ENCODE results near the gene LTB4R. TPM values are rescaled to one million over a fixed set of nuclear protein-coding genes. Genes with fewer than 3 reads are reported as not detected.

The LTB4R gene
- total and polyA plus RNA-seq, 2 donors from 2014 or later: 4.6 to 9.3 TPM

GRCh38 chr14:24366413-24366720 lies 55.1 kb downstream of the LTB4R start:
- Histone ChIP-seq H3K4me1 (ENCODE audit: control insufficient read depth in 2 of 3, insufficient read depth in 2 of 3, low read depth in 1 of 3, low read length in 3 of 3) (peaks cover 3 to 12% (median 5%) of the 10 kb centered on the region in 3 donors), H3K9ac (ENCODE audit: low read length in 3 of 3) (peak overlapping the region in 2 of 3 donors; percentile 10 to 82), H3K27ac (ENCODE audit: low read depth in 2 of 2, low read length in 2 of 2) (peak overlapping the region; percentile 92 to 93), H3K27me3 (ENCODE audit: control insufficient read depth, insufficient read depth, low read length) (no peaks in the 10 kb centered on the region), H3K9me3 (ENCODE audit: control insufficient read depth in 2 of 3, insufficient read depth in 1 of 3, low read length in 3 of 3) (no peaks in the 10 kb centered on the region), H3K4me3 (ENCODE audit: low read length in 3 of 3) (peak overlapping the region; percentile 14 to 72 (median 57)), H3K36me3 (ENCODE audit: control insufficient read depth in 2 of 3, insufficient read depth in 3 of 3, low read length in 3 of 3) (no peaks in the 10 kb centered on the region)
- intact Hi-C loops (cut with DNase I): no loop called here
- TF ChIP-seq CTCF (IDR thresholded peaks at IDR 0.05; ENCODE audit: borderline replicate concordance, extremely low read depth, insufficient read depth): no peak
- no peak for DNase-seq
- FAIRE-seq: no peak

DNA sequence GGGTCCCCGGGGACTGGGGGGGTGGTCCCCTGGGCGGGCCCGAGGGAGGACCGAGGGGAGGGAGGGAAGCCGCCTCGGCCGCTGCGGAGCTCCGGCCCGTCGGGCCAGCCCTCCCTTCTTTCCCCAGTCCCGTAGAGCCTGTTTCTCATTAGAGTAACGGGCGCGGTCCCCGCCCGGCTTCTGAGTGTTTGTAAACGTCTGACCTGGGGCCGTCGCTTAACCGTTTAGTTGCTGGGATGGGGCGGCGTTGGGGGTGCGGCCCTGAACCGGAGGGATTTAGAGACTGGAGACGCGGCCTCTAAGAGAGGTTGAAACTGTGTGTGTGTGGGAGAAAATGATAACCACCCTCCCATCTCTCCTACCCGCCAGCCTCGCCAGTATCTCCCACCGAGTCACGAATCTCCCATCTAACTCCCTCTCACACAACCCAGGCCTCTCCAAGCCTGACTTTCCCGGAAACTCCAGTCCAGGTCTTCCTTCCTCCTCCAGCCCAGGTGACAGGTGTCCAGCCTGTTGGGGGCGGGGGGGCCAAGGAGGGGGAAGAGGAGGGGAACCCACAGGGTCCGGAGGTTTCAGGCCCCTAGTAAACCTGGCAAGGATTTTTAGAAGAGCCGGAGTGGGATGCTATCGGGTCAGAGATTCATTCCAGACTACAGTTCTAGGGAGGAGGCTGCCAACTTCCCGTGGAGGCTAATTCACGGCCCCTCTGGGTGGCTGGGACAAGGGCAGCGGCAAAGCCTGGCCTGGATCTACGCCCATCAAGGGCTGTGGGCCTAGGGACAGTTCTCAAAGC lies 55.6 kb downstream of the LTB4R start:
- no peaks in the 10 kb centered on the region for H3K27me3 ChIP-seq (ENCODE audit: control insufficient read depth, insufficient read depth, low read length)
- H3K4me3 ChIP-seq (ENCODE audit: low read length in 3 of 3): peak overlapping the region; percentile 57 to 72 (median 71)
- TF ChIP-seq CTCF (IDR thresholded peaks at IDR 0.05; ENCODE audit: borderline replicate concordance, extremely low read depth, insufficient read depth): no peak
- peaks cover 3 to 12% (median 5%) of the 10 kb centered on the region in 3 donors for H3K4me1 ChIP-seq (ENCODE audit: control insufficient read depth in 2 of 3, insufficient read depth in 2 of 3, low read depth in 1 of 3, low read length in 3 of 3)
- H3K36me3 ChIP-seq (ENCODE audit: control insufficient read depth in 2 of 3, insufficient read depth in 3 of 3, low read length in 3 of 3): no peaks in the 10 kb centered on the region
- no peaks in the 10 kb centered on the region for H3K9me3 ChIP-seq (ENCODE audit: control insufficient read depth in 2 of 3, insufficient read depth in 1 of 3, low read length in 3 of 3)
- H3K27ac ChIP-seq (ENCODE audit: low read depth in 2 of 2, low read length in 2 of 2): peak overlapping the region; percentile 92 to 93
- peak overlapping the region; percentile 51 to 82 (median 54) for H3K9ac ChIP-seq (ENCODE audit: low read length in 3 of 3)
- intact Hi-C loops (cut with DNase I): no loop called here
- DNase-seq (peak; percentile 97 to 99 (median 98)), FAIRE-seq (no peak)

Other genes with a start within 250 kb of the LTB4R start
Only the 30 nearest of the 33 such genes appear.
- 81.1 TPM for gene DCAF11, start 196.7 kb upstream of the LTB4R start, total RNA-seq
- 69.4 TPM for gene DCAF11, start 196.7 kb upstream of the LTB4R start, polyA plus RNA-seq (ENCODE audit: insufficient read depth, low read depth, low replicate concordance)
- 4.9 TPM for gene NRL, start 196.6 kb upstream of the LTB4R start, total RNA-seq
- gene NRL, start 196.6 kb upstream of the LTB4R start, polyA plus RNA-seq (ENCODE audit: insufficient read depth, low read depth, low replicate concordance): 5.5 TPM
- 1.3 TPM for gene FITM1, start 180.8 kb upstream of the LTB4R start, total RNA-seq
- 1.2 TPM for gene FITM1, start 180.8 kb upstream of the LTB4R start, polyA plus RNA-seq (ENCODE audit: insufficient read depth, low read depth, low replicate concordance)
- gene PSME1, start 175.3 kb upstream of the LTB4R start, total RNA-seq: 244 TPM
- 333 TPM for gene PSME1, start 175.3 kb upstream of the LTB4R start, polyA plus RNA-seq (ENCODE audit: insufficient read depth, low read depth, low replicate concordance)
- gene EMC9, start 169.9 kb upstream of the LTB4R start, total RNA-seq: 22.1 TPM
- gene EMC9, start 169.9 kb upstream of the LTB4R start, polyA plus RNA-seq (ENCODE audit: insufficient read depth, low read depth, low replicate concordance): 62.5 TPM
- 148 TPM for gene PSME2, start 164.9 kb upstream of the LTB4R start, total RNA-seq
- 289 TPM for gene PSME2, start 164.9 kb upstream of the LTB4R start, polyA plus RNA-seq (ENCODE audit: insufficient read depth, low read depth, low replicate concordance)
- 69.0 TPM for gene RNF31, start 164.0 kb upstream of the LTB4R start, total RNA-seq
- 64.0 TPM for gene RNF31, start 164.0 kb upstream of the LTB4R start, polyA plus RNA-seq (ENCODE audit: insufficient read depth, low read depth, low replicate concordance)
- 141 TPM for gene IRF9, start 150.2 kb upstream of the LTB4R start, total RNA-seq
- gene IRF9, start 150.2 kb upstream of the LTB4R start, polyA plus RNA-seq (ENCODE audit: insufficient read depth, low read depth, low replicate concordance): 88.9 TPM
- 39.9 TPM for gene REC8, start 139.4 kb upstream of the LTB4R start, total RNA-seq
- 51.4 TPM for gene REC8, start 139.4 kb upstream of the LTB4R start, polyA plus RNA-seq (ENCODE audit: insufficient read depth, low read depth, low replicate concordance)
- gene IPO4, start 122.7 kb upstream of the LTB4R start, total RNA-seq: 49.5 TPM
- 22.2 TPM for gene IPO4, start 122.7 kb upstream of the LTB4R start, polyA plus RNA-seq (ENCODE audit: insufficient read depth, low read depth, low replicate concordance)
- gene TM9SF1, start 116.1 kb upstream of the LTB4R start, total RNA-seq: 83.6 TPM
- gene TM9SF1, start 116.1 kb upstream of the LTB4R start, polyA plus RNA-seq (ENCODE audit: insufficient read depth, low read depth, low replicate concordance): 41.1 TPM
- gene TSSK4, start 105.8 kb upstream of the LTB4R start, total RNA-seq: 0.38 TPM
- gene TSSK4, start 105.8 kb upstream of the LTB4R start, polyA plus RNA-seq (ENCODE audit: insufficient read depth, low read depth, low replicate concordance): not detected
- gene CHMP4A, start 98.0 kb upstream of the LTB4R start, total RNA-seq: 65.1 TPM
- 72.2 TPM for gene CHMP4A, start 98.0 kb upstream of the LTB4R start, polyA plus RNA-seq (ENCODE audit: insufficient read depth, low read depth, low replicate concordance)
- 22.8 TPM for gene MDP1, start 95.4 kb upstream of the LTB4R start, total RNA-seq
- 55.4 TPM for gene MDP1, start 95.4 kb upstream of the LTB4R start, polyA plus RNA-seq (ENCODE audit: insufficient read depth, low read depth, low replicate concordance)
- gene NEDD8, start 79.1 kb upstream of the LTB4R start, total RNA-seq: 145 TPM
- 439 TPM for gene NEDD8, start 79.1 kb upstream of the LTB4R start, polyA plus RNA-seq (ENCODE audit: insufficient read depth, low read depth, low replicate concordance)
- gene GMPR2, start 78.6 kb upstream of the LTB4R start, total RNA-seq: 75.0 TPM
- 92.5 TPM for gene GMPR2, start 78.6 kb upstream of the LTB4R start, polyA plus RNA-seq (ENCODE audit: insufficient read depth, low read depth, low replicate concordance)
- 99.4 TPM for gene TINF2, start 68.9 kb upstream of the LTB4R start, total RNA-seq
- 57.0 TPM for gene TINF2, start 68.9 kb upstream of the LTB4R start, polyA plus RNA-seq (ENCODE audit: insufficient read depth, low read depth, low replicate concordance)
- 13.1 TPM for gene TGM1, start 48.3 kb upstream of the LTB4R start, total RNA-seq
- 4.5 TPM for gene TGM1, start 48.3 kb upstream of the LTB4R start, polyA plus RNA-seq (ENCODE audit: insufficient read depth, low read depth, low replicate concordance)
- gene RABGGTA, start 39.9 kb upstream of the LTB4R start, total RNA-seq: 33.9 TPM
- 25.8 TPM for gene RABGGTA, start 39.9 kb upstream of the LTB4R start, polyA plus RNA-seq (ENCODE audit: insufficient read depth, low read depth, low replicate concordance)
- 32.7 TPM for gene DHRS1, start 11.7 kb upstream of the LTB4R start, total RNA-seq
- 56.7 TPM for gene DHRS1, start 11.7 kb upstream of the LTB4R start, polyA plus RNA-seq (ENCODE audit: insufficient read depth, low read depth, low replicate concordance)
- gene NOP9, start 11.7 kb upstream of the LTB4R start, total RNA-seq: 25.7 TPM
- gene NOP9, start 11.7 kb upstream of the LTB4R start, polyA plus RNA-seq (ENCODE audit: insufficient read depth, low read depth, low replicate concordance): 8.6 TPM
- 22.4 TPM for gene CIDEB, start 3.5 kb upstream of the LTB4R start, total RNA-seq
- 49.7 TPM for gene CIDEB, start 3.5 kb upstream of the LTB4R start, polyA plus RNA-seq (ENCODE audit: insufficient read depth, low read depth, low replicate concordance)
- 9.2 TPM for gene LTB4R2, start 1.4 kb upstream of the LTB4R start, total RNA-seq
- gene LTB4R2, start 1.4 kb upstream of the LTB4R start, polyA plus RNA-seq (ENCODE audit: insufficient read depth, low read depth, low replicate concordance): 0.67 TPM
- gene ADCY4, start 23.6 kb downstream of the LTB4R start, total RNA-seq: 57.5 TPM
- gene ADCY4, start 23.6 kb downstream of the LTB4R start, polyA plus RNA-seq (ENCODE audit: insufficient read depth, low read depth, low replicate concordance): 19.2 TPM
- gene RIPK3, start 28.5 kb downstream of the LTB4R start, total RNA-seq: 19.5 TPM
- gene RIPK3, start 28.5 kb downstream of the LTB4R start, polyA plus RNA-seq (ENCODE audit: insufficient read depth, low read depth, low replicate concordance): 5.1 TPM
- 45.3 TPM for gene NFATC4, start 56.7 kb downstream of the LTB4R start, total RNA-seq
- 38.9 TPM for gene NFATC4, start 56.7 kb downstream of the LTB4R start, polyA plus RNA-seq (ENCODE audit: insufficient read depth, low read depth, low replicate concordance)
- gene NYNRIN, start 87.5 kb downstream of the LTB4R start, total RNA-seq: 12.1 TPM
- gene NYNRIN, start 87.5 kb downstream of the LTB4R start, polyA plus RNA-seq (ENCODE audit: insufficient read depth, low read depth, low replicate concordance): 4.4 TPM
- 1.3 TPM for gene CBLN3, start 118.2 kb downstream of the LTB4R start, total RNA-seq
- gene CBLN3, start 118.2 kb downstream of the LTB4R start, polyA plus RNA-seq (ENCODE audit: insufficient read depth, low read depth, low replicate concordance): 2.6 TPM
- 53.9 TPM for gene KHNYN, start 118.5 kb downstream of the LTB4R start, total RNA-seq
- 9.7 TPM for gene KHNYN, start 118.5 kb downstream of the LTB4R start, polyA plus RNA-seq (ENCODE audit: insufficient read depth, low read depth, low replicate concordance)
- 62.3 TPM for gene SDR39U1, start 131.3 kb downstream of the LTB4R start, total RNA-seq
- 97.8 TPM for gene SDR39U1, start 131.3 kb downstream of the LTB4R start, polyA plus RNA-seq (ENCODE audit: insufficient read depth, low read depth, low replicate concordance)